ENCODE results near the gene PXT1.

- TF ChIP-seq EZH2 (IDR thresholded peaks at IDR 0.05; ENCODE audit: borderline replicate concordance, insufficient read depth, low read depth, low read length, poor library complexity, severe bottlenecking): no peak
- TF ChIP-seq CTCF (IDR thresholded peaks at IDR 0.05): no peak
These were observed 96.0 kb downstream of the PXT1 start for GRCh38 chr6:36346486-36347273.
